Measurements from ENCODE around the gene ADK.

ADK gene

GRCh38 chr10:74305730-74306129 is 154.7 kb downstream of the ADK start:
- Mint-ChIP-seq H3K27me3 (ENCODE audit: low read depth, poor library complexity) (no peaks in the 10 kb centered on the region), H3K27ac (no peak overlapping the region), H3K4me3 (no peak overlapping the region), H3K9me3 (no peaks in the 10 kb centered on the region), H3K36me3 (ENCODE audit: low read depth) (no peaks in the 10 kb centered on the region), H3K4me1 (peaks cover 11% of the 10 kb centered on the region)
- DNase-seq = no peak
- no peak for TF ChIP-seq CTCF (IDR thresholded peaks at IDR 0.05)

- no peak for TF ChIP-seq CTCF (IDR thresholded peaks at IDR 0.05)
- DNase-seq = no peak
- H3K9me3 Mint-ChIP-seq = no peaks in the 10 kb centered on the region
- H3K4me1 Mint-ChIP-seq = peaks cover 13% of the 10 kb centered on the region
- no peak overlapping the region for H3K27ac Mint-ChIP-seq
- no peaks in the 10 kb centered on the region for H3K27me3 Mint-ChIP-seq (ENCODE audit: low read depth, poor library complexity)
- H3K4me3 Mint-ChIP-seq = no peak overlapping the region
- H3K36me3 Mint-ChIP-seq (ENCODE audit: low read depth) = no peaks in the 10 kb centered on the region
Observed at GRCh38 chr10:74306227-74306982, 155.4 kb downstream of the ADK start.

DNA sequence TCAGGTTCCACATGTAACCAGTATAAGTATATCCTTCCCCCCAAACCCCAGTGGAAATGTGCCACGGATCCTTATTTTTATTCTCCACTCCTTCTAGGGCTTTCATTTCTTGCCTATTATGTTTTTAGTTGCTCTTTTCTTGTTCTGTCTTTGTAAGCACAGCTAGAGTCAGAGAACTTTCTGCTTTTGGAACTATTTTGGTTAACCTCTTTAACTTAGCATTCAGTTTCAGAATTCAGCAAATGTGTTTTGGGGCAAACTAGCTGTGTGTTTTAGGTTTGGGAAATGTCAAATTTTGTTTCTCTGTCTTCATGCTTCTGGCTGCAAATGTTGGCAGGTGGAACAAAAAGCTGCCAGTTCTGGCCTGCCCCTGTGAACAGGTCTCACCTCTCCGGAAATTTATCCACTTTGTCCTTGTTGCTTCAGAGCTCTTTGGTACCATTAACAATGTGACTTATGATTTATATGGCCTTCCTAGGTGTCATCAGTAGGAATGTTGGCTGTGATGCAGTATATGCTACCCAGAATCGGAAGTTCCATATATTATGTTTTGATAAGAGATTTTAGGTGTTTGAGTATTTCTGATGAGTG is 156.1 kb downstream of the ADK start:
- no peak for DNase-seq
- Mint-ChIP-seq H3K36me3 (ENCODE audit: low read depth) (no peaks in the 10 kb centered on the region), H3K9me3 (no peaks in the 10 kb centered on the region), H3K27ac (no peak overlapping the region), H3K27me3 (ENCODE audit: low read depth, poor library complexity) (no peaks in the 10 kb centered on the region), H3K4me1 (peaks cover 13% of the 10 kb centered on the region), H3K4me3 (no peak overlapping the region)
- TF ChIP-seq CTCF (IDR thresholded peaks at IDR 0.05) = no peak

DNA sequence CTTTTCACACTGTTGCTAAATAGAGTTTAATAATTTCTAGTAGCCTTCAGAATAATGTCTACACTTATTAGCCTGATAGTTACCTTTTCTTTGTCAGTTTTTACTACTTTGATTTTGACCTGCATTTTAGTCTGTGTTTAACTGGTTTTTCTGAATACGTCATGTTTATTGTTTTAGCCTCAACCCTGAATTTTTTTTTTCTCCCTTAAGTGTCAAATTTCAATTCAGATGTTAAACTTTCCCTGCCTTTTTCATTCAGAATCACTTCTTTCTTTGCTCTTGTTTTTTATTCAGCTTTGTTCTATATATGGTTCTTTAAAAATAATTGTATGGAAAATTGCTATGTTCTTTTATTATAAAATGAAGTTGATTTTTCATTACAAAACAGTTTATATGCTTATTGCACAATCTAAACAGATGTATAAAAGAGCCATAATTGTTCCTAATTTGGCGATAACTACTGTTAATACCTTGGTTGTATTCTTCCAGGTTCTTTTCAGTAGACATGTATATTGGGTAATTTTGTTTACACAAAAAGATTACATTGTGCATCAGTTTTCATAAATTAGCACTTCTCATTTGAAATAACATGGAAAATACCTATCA is 159.7 kb downstream of the ADK start:
- TF ChIP-seq CTCF (IDR thresholded peaks at IDR 0.05) = no peak
- H3K27me3 Mint-ChIP-seq (ENCODE audit: low read depth, poor library complexity) = no peaks in the 10 kb centered on the region
- no peak for DNase-seq
- H3K9me3 Mint-ChIP-seq = no peaks in the 10 kb centered on the region
- H3K27ac Mint-ChIP-seq = no peak overlapping the region
- no peak overlapping the region for H3K4me3 Mint-ChIP-seq
- H3K36me3 Mint-ChIP-seq (ENCODE audit: low read depth) = no peaks in the 10 kb centered on the region
- peaks cover 13% of the 10 kb centered on the region for H3K4me1 Mint-ChIP-seq

DNA sequence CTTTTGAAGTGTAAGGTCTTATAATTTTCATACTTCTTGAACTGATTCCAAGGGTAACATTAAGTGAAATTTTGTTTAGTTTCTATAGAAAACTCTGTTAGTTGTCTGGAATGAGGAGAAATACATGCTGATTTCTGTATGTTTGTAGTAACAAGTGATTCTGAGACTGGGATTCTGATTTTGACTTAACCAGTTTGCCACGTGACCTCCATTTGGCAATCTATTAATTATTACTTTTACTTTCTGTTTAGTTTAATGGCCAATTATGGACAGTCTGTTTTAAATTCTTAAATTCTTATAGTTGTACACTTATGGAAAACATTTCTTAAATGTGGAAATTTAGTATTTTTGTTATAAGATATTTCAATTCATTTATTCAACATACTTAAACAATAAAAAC is 163.1 kb downstream of the ADK start:
- Mint-ChIP-seq H3K4me1 (peaks cover 7% of the 10 kb centered on the region), H3K27ac (no peak overlapping the region), H3K27me3 (ENCODE audit: low read depth, poor library complexity) (no peaks in the 10 kb centered on the region), H3K4me3 (no peak overlapping the region), H3K9me3 (peaks cover 4% of the 10 kb centered on the region), H3K36me3 (ENCODE audit: low read depth) (peaks cover 12% of the 10 kb centered on the region)
- TF ChIP-seq CTCF (IDR thresholded peaks at IDR 0.05) = no peak
- no peak for DNase-seq

Measured in nephron progenitor cell (in vitro differentiated cells).